ENCODE results near the gene ILF2. TPM values are rescaled to one million over a fixed set of nuclear protein-coding genes. Genes with fewer than 3 reads are reported as not detected.

Gene ILF2
- total RNA-seq, 4 donors from 2014 or later, result 110 to 138 (median 117) TPM

GRCh38 chr1:153699768-153700167 is 29.0 kb upstream of the ILF2 start:
- Histone ChIP-seq H3K27me3 (no peaks in the 10 kb centered on the region), H3K9me3 (no peaks in the 10 kb centered on the region), H3K36me3 (no peaks in the 10 kb centered on the region), H3K27ac (no peak overlapping the region), H3K4me3 (no peak overlapping the region), H3K4me1 (peaks cover 0 to 4% of the 10 kb centered on the region in 2 donors)
- ATAC-seq, result no peak
- intact Hi-C loops (cut with DNase I; ENCODE audit: low total_unique reads) (no loop called here), in situ Hi-C loops (cut with MboI; ENCODE audit: low sequenced_read_pairs in 4 of 4) (loop anchor here in 1 of 4 donors (25.0 kb wide), 1 partner anchor 288 kb away; the partner anchor contains the start of genes JTB, RAB13 and RPS27)
- TF ChIP-seq, protein P1, sequence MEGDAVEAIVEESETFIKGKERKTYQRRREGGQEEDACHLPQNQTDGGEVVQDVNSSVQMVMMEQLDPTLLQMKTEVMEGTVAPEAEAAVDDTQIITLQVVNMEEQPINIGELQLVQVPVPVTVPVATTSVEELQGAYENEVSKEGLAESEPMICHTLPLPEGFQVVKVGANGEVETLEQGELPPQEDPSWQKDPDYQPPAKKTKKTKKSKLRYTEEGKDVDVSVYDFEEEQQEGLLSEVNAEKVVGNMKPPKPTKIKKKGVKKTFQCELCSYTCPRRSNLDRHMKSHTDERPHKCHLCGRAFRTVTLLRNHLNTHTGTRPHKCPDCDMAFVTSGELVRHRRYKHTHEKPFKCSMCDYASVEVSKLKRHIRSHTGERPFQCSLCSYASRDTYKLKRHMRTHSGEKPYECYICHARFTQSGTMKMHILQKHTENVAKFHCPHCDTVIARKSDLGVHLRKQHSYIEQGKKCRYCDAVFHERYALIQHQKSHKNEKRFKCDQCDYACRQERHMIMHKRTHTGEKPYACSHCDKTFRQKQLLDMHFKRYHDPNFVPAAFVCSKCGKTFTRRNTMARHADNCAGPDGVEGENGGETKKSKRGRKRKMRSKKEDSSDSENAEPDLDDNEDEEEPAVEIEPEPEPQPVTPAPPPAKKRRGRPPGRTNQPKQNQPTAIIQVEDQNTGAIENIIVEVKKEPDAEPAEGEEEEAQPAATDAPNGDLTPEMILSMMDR (IDR thresholded peaks at IDR 0.05 in 4 of 5, conservative IDR thresholded peaks at IDR 0.05 in 1 of 5), result no peak
- no peak for TF ChIP-seq POLR2A (IDR thresholded peaks at IDR 0.05)
- no peak for DNase-seq

DNA sequence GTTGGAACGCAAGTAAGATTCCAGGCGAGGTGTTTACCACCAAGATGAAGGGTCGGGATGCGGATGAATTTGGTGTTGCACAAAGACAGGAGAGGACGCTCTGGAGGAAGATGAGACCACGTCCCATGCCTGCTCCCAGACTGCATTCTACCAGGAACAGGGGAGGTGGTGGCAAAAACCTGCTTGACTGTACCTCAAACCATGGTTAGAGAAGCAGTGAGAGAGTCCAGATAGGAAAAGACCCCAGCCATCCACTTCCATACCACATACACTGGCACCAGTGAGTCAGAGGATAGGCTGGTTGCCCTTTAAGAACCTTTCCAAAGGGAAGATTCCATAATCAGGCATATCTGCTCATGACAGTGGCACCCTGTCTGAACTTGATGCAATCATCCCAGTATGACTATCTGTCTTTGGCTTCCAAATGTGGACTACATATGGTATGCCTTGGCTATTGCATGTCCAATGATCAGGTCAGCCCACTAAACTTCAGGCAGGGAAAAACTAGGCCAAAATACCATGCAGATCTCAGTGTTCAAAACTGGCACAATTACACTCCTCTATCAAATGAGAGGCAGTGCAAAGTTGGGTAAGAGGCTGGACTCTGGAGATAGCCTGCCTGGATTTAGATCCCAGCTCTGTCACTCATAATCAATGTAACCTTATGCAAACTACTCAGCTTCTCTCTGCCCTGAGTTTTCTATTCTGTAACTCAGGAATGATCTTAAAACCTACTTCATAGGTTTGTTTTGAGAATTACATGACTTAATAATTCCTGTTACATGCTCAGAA is 28.3 kb upstream of the ILF2 start:
- H3K27me3 ChIP-seq, result no peaks in the 10 kb centered on the region
- peaks cover 0 to 4% of the 10 kb centered on the region in 2 donors for H3K4me1 ChIP-seq
- peak overlapping the region; percentile 59 to 79 (median 69) for H3K27ac ChIP-seq
- ATAC-seq, result peak; percentile 34 to 43
- no peaks in the 10 kb centered on the region for H3K9me3 ChIP-seq
- intact Hi-C loops (cut with DNase I; ENCODE audit: low total_unique reads), result no loop called here
- no peak for DNase-seq
- in situ Hi-C loops (cut with MboI; ENCODE audit: low sequenced_read_pairs in 4 of 4), result loop anchor here in 1 of 4 donors (25.0 kb wide), 1 partner anchor 288 kb away; the partner anchor contains the start of genes JTB, RAB13 and RPS27
- H3K4me3 ChIP-seq, result no peak overlapping the region
- no peaks in the 10 kb centered on the region for H3K36me3 ChIP-seq
- TF ChIP-seq, protein P1 (IDR thresholded peaks at IDR 0.05 in 4 of 5, conservative IDR thresholded peaks at IDR 0.05 in 1 of 5), result no peak
- no peak for TF ChIP-seq POLR2A (IDR thresholded peaks at IDR 0.05)

DNA sequence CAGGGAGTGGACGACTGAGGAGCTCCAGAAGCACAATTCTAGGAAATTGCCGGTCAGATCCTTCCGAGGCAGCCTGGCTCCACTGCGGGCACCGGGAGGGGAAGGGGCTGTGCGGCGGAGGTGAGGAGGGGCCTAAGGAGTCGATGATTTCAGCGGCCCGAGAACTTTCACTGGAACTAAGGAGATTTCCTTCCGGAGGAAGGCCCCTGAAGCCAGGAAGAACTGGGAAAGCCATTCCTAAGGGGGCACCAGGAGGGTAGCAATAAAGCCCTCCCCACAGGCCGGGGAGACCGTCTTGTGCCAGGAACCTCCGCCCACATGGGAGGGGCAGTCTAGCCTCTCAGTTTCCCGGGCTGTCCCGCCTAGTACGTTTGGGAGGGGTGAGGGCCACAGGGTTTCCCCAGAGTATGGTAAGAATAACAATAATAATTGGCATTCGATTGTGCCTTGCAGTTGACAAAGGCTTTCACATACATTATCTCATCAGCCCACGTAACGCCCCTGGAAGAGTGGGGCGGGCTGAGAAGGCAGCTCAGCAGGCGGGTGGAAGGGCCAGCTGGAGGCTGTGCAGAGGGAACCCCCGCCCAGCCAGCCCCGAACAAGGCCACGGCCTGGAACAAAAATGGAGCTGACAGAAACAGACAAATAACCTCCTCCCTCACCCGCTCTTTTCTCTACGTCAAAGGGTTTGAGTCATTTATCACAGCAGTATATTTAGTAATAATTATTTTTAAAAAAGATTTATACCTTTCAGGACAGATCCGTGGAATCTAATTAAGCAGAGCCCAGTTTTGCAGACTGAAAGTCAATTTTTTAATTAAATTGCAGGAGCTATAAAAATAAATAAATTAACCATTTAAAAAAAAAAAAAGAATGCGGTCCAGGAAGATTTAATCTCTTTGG is 27.5 kb upstream of the ILF2 start:
- no peaks in the 10 kb centered on the region for H3K9me3 ChIP-seq
- DNase-seq, result peak in 1 of 2 donors; percentile 25

More for the DNA sequence above, 27.5 kb upstream of the ILF2 start:
- peak; percentile 45 to 57 for ATAC-seq
- H3K27me3 ChIP-seq, result no peaks in the 10 kb centered on the region
- TF ChIP-seq, protein P1 (IDR thresholded peaks at IDR 0.05 in 4 of 5, conservative IDR thresholded peaks at IDR 0.05 in 1 of 5), result no peak
- no peak for TF ChIP-seq POLR2A (IDR thresholded peaks at IDR 0.05)
- peak overlapping the region; percentile 63 to 79 (median 69) for H3K27ac ChIP-seq
- H3K4me3 ChIP-seq, result peak overlapping the region in 1 of 4 donors; percentile 1
- intact Hi-C loops (cut with DNase I; ENCODE audit: low total_unique reads) (no loop called here), in situ Hi-C loops (cut with MboI; ENCODE audit: low sequenced_read_pairs in 4 of 4) (loop anchor here in 1 of 4 donors (25.0 kb wide), 1 partner anchor 289 kb away; the partner anchor contains the start of genes JTB, RAB13 and RPS27)
- peaks cover 0 to 4% of the 10 kb centered on the region in 2 donors for H3K4me1 ChIP-seq
- H3K36me3 ChIP-seq, result no peaks in the 10 kb centered on the region
